Endothelial cell of umbilical vein (primary cell): ENCODE results near the gene ANKRD33.

ENCODE experiments used
- EZH2 ChIP-seq: IDR thresholded peaks from 2 replicates; pipeline ENCODE4 v1.6.1; 2012; ENCODE audit warnings: borderline replicate concordance, low read depth, mild to moderate bottlenecking, moderate library complexity, low read length, inconsistent platforms; ENCODE audit not compliant: severe bottlenecking
- FOS ChIP-seq: IDR thresholded peaks from 2 replicates; pipeline ENCODE4 v1.6.1; 2011; ENCODE audit warnings: mild to moderate bottlenecking, low read length, moderate library complexity, borderline replicate concordance; ENCODE audit not compliant: insufficient read depth
- GATA2 ChIP-seq: IDR thresholded peaks from 2 replicates; pipeline ENCODE4 v1.7.0; 2011; ENCODE audit warnings: low read depth, mild to moderate bottlenecking, moderate library complexity, mixed read lengths, low read length; ENCODE audit not compliant: insufficient read length, insufficient read depth
- JUN ChIP-seq: IDR thresholded peaks from 2 replicates; pipeline ENCODE4 v1.6.1; 2011; ENCODE audit warnings: borderline replicate concordance, low read depth; ENCODE audit not compliant: insufficient read length, insufficient read depth
- POLR2A ChIP-seq: IDR thresholded peaks from 2 replicates; pipeline ENCODE4 v1.6.1; 2012; ENCODE audit warnings: low read depth, mild to moderate bottlenecking, control low read depth, low read length
- POLR2AphosphoS5 ChIP-seq: IDR thresholded peaks from 2 replicates; pipeline ENCODE4 v1.6.1; 2012; ENCODE audit warnings: low read depth, mild to moderate bottlenecking, control low read depth, low read length, moderate library complexity; ENCODE audit not compliant: insufficient read depth
- TF ChIP-seq, protein P1 (sequence below), 2 donors: IDR thresholded peaks; 1 replicate in 1 of 2; 2 replicates in 1 of 2; pipeline ENCODE4 v1.5.1; 2011; ENCODE audit warnings: low read length in 2 of 2, mild to moderate bottlenecking in 2 of 2, moderate library complexity in 2 of 2, control low read depth in 1 of 2, inconsistent platforms in 1 of 2, low read depth in 1 of 2; ENCODE audit not compliant: insufficient read depth in 1 of 2; ENCODE audit errors: extremely low read depth in 1 of 2
- TF ChIP-seq, protein P2 (sequence below): IDR thresholded peaks from 2 replicates; pipeline ENCODE4 v1.6.1; 2011; ENCODE audit not compliant: insufficient read depth, insufficient read length

DNA sequence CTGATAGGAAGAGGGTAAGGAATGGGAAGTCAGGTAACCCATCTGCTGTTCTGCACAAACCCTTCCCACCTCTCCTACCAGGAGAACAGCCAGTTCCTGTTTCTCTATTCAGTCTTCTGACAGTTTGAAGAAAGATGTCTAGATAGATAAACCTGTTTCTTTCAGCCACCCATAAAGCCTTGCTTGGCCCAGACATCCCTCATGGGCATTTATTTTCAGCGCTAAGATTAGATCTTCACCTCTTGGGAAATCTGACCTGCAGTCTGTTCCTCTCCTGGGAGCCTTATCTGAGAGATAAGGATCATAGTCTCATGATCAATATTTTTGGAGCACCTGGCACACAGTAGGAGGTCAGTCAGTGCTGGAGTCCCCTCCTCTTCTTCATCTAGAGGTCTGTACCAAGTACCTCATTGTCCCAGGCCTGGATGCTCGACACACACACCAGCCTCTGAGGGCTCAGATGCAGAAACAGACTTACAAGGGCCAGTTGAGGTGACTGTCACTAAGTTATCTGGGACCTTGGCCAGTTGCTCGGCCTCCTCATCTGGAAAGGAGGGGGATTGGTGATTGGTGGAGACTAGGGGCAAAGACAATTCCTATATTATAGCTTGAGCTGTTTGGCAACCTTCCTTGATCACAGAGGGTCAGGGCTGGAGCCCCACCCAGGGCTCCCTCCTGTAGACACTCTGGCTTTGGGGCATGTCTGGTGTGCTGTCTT, 37.6 kb downstream of the ANKRD33 start:
- TF ChIP-seq, protein P1, sequence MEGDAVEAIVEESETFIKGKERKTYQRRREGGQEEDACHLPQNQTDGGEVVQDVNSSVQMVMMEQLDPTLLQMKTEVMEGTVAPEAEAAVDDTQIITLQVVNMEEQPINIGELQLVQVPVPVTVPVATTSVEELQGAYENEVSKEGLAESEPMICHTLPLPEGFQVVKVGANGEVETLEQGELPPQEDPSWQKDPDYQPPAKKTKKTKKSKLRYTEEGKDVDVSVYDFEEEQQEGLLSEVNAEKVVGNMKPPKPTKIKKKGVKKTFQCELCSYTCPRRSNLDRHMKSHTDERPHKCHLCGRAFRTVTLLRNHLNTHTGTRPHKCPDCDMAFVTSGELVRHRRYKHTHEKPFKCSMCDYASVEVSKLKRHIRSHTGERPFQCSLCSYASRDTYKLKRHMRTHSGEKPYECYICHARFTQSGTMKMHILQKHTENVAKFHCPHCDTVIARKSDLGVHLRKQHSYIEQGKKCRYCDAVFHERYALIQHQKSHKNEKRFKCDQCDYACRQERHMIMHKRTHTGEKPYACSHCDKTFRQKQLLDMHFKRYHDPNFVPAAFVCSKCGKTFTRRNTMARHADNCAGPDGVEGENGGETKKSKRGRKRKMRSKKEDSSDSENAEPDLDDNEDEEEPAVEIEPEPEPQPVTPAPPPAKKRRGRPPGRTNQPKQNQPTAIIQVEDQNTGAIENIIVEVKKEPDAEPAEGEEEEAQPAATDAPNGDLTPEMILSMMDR (IDR thresholded peaks at IDR 0.05; ENCODE audit: extremely low read depth in 1 of 2, insufficient read depth in 1 of 2, low read depth in 1 of 2, low read length in 2 of 2): no peak
- TF ChIP-seq POLR2A: peak; percentile 0
- TF ChIP-seq POLR2AphosphoS5: peak; percentile 9
- TF ChIP-seq EZH2: no peak
- TF ChIP-seq, protein P2, sequence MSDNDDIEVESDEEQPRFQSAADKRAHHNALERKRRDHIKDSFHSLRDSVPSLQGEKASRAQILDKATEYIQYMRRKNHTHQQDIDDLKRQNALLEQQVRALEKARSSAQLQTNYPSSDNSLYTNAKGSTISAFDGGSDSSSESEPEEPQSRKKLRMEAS: no peak
- TF ChIP-seq GATA2: peak; percentile 56
- TF ChIP-seq JUN: no peak
- no peak for TF ChIP-seq FOS
